GM12872 (cell line): ENCODE measurements around the gene MPPED2.

Experiments used
- TF ChIP-seq, protein P1 (sequence below): IDR thresholded peaks from 3 replicates; pipeline ENCODE4 v1.5.1; 2011; ENCODE audit warnings: low read depth, mild to moderate bottlenecking, low read length, moderate library complexity; ENCODE audit not compliant: insufficient read depth

Gene MPPED2

DNA sequence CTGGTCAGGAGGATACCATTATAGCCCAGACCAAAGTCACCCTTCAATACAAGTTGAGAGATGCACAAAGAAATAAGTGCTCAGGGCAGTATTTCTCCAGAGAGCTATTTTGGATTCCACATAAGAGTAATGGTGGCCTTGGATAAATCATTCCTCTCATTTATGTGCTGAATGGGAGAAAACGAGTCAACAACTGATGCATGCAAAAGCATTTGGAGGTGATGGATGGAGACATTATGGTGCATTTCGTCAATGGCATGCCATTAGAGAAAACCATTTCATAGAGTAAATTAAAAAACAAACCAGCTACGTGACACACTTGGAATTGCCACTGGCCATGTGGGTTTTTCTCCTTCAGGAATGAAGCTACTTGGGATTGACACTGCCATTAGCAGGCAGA, 182.0 kb downstream of the MPPED2 start:
- TF ChIP-seq, protein P1, sequence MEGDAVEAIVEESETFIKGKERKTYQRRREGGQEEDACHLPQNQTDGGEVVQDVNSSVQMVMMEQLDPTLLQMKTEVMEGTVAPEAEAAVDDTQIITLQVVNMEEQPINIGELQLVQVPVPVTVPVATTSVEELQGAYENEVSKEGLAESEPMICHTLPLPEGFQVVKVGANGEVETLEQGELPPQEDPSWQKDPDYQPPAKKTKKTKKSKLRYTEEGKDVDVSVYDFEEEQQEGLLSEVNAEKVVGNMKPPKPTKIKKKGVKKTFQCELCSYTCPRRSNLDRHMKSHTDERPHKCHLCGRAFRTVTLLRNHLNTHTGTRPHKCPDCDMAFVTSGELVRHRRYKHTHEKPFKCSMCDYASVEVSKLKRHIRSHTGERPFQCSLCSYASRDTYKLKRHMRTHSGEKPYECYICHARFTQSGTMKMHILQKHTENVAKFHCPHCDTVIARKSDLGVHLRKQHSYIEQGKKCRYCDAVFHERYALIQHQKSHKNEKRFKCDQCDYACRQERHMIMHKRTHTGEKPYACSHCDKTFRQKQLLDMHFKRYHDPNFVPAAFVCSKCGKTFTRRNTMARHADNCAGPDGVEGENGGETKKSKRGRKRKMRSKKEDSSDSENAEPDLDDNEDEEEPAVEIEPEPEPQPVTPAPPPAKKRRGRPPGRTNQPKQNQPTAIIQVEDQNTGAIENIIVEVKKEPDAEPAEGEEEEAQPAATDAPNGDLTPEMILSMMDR: no peak

GRCh38 chr11:30395751-30396150, 190.4 kb downstream of the MPPED2 start:
- TF ChIP-seq, protein P1: no peak

GRCh38 chr11:30393012-30393411, 193.1 kb downstream of the MPPED2 start:
- TF ChIP-seq, protein P1: no peak

DNA sequence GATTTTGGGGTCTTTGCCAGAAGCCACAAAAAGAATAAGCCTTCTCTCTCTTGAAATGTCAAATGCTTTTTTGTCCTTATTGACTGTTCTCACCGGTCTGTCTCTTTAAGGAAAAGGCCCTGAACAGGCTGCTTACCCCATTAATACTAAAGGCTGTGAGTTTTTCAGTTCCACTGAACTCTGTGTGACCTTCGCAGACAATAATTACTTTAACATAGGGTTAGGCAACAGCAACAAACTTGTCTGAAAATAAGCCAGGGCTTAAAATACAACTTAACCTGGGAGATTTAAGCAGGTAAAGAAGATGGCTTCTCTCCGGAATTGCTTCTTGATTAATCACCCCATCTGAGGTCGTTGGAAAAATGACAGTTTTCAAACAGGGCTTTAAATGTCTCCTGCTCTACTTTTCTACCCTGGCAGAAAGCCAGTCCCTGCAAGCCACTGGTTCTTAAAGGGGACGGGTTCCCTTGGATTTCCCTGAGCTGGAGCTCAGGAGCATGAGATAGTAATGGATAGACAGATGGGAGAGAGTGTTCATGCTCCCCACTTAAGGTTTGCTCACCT, 193.8 kb downstream of the MPPED2 start:
- TF ChIP-seq, protein P1: no peak

DNA sequence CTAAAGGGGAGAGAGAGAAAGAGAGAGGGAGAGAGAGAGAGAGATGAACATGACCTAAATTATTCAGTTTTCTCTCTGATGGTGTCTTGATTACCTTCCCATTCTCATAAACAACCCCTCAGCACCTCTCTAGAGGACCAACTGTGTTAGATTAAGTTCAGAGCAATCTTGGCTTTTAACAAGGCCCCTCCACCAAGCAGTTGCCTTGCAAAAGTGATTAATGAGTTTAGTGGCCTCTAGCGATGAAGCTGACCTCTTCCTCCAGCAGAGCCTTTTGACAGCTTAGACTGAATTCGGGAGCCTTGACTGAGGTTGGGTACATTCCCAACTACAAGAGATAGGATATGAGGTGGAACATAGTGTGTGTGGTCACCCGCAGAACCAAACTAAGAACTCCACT, 197.2 kb downstream of the MPPED2 start:
- TF ChIP-seq, protein P1: no peak

DNA sequence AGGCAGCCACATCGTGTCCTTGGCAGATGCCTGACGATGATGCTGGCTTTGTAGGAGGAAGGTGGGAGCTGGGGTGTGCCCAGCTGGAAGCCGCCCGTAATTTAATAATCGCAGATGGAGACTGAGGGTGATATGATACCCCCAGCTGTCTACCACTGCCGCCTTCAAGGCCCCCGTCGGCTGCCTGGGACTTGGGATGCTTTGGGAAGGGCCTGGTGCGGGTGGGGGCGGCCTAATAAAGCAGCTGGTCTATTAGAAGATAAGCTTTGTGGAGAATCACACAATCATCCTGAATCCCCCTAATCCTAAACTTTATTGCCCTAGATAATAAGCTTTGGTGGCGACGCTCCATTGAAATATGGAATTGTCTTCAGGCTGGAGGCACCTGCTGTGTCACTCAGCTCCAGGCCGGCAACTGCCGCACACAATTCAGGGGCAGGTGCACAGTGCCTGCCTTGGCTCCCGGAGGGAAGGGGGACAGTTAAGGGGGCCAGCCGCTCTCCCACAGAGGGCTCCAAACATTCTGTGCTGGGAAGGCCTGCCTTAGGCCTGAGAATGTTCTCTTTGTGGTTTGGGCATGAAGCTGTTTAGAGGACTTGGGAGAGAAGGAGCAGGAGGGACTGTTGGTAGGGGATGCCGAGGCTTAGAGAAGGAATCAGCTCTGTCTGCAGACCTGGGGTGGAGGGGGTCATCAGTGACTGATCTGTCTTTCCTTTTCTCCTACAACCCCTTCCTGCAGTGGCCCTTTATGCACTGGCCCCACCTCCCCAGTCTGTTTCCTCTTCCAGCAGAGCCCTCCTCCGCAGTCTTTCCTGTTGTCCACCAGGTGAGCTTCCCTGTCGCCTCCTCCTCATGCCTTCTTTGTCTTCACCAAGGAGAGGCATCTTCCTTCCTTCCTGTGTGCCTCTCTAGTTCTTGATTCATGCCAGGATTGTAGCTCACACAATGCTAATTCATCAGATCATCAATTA, 198.0 kb downstream of the MPPED2 start:
- TF ChIP-seq, protein P1: no peak

DNA sequence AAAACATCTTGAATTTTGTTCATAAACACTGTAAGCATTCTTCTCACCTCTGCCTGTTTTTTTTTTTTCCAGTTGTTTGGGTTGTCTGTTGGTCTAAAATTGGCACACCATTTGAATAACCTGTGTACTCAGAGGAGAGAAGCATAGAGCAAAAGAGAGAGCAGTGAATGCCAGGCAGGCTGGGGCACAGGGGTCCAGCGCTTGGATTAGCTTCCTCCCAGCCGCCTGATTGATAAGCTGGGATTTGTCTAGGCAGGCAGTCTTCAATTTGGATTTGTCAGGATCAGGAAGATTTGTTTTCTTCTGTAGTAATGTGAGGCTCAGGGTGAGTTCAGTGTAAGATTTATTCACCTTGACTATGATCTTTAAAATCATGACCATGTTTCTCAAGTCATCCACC, 204.3 kb downstream of the MPPED2 start:
- TF ChIP-seq, protein P1: no peak
